Stimulated activated naive CD4-positive, alpha-beta T cell (primary cell): ENCODE data around the gene PPP1R14C.
"Not testable (repeated sequence)": the region's sequence is repeated elsewhere in the genome, so short reads cannot be mapped to it uniquely, and the experiment has no call there.

Experiments
- DNase-seq, 6 experiments: peaks; one replicate each; lab custom pipeline; 2025; lab: John Stamatoyannopoulos, UW

Gene PPP1R14C, protein sequence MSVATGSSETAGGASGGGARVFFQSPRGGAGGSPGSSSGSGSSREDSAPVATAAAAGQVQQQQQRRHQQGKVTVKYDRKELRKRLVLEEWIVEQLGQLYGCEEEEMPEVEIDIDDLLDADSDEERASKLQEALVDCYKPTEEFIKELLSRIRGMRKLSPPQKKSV

GRCh38 chr6:150142670-150143515, at the start of gene PPP1R14C:
Gene PPP1R14C, plus strand, starts transcription at chr6:150143044. Its CDS starts 149 bp downstream, at chr6:150143193.
- DNase-seq: no peak

GRCh38 chr6:150093397-150093796, 49.4 kb upstream of the PPP1R14C start:
- no peak for DNase-seq

DNA sequence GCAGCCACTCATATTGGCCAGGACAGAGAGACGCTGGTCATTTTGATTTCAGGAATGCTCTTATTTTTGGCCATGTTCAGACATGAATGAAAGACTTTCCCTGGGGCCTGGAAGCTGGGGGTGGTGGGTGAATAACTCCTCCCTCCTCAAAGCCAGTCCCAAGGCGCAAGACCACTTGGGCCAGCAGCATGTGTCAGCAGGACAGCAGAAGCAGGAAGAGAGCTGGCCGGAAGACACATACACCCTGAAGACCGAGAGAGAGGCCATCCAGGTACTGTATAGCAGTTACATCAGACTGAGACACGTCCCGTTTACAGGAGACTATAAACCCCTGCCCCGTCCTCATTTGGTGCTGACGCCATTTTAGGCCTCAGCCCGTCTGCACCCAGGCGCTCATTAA, 44.7 kb upstream of the PPP1R14C start:
- DNase-seq: no peak

DNA sequence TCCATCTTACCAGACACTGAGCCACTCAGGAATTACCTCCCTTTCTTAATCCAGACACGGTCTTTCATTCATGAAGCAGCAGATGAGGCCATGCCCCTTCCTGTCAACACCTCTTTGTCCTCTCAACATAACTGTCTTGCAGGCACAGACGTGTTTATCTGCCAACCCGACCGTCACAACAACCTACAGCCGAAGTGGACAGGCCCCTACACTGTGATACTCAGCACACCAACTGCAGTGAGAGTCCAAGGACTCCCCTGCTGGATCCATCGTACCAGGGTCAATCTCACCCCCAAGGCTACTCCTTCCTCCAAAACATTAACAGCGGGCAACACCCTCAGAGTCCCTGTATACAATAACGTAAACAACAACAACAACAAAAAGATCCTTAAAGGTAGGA, 43.3 kb upstream of the PPP1R14C start:
- DNase-seq: no peak

- no peak for DNase-seq
Observed at GRCh38 chr6:150099953-150100352, 42.9 kb upstream of the PPP1R14C start.

DNA sequence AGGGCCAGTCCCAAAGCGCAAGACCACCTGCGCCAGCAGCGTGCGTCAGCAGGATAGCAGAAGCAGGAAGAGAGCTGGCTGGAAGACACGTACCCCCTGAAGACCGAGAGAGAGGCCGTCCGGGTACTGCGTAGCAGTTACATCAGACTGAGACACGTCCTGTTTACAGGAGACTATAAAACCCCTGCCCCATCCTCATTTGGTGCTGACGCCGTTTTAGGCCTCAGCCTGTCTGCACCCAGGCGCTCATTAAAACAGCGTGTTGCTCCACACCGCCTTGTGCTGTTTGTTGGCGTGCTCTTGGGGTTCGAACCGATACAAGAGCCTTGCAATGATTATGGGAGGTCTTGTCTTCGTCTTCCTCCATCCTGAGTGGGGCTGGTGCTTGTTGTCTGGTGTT, 42.1 kb upstream of the PPP1R14C start:
- DNase-seq: no peak

GRCh38 chr6:150102750-150103270, 40.0 kb upstream of the PPP1R14C start:
- no peak for DNase-seq

DNA sequence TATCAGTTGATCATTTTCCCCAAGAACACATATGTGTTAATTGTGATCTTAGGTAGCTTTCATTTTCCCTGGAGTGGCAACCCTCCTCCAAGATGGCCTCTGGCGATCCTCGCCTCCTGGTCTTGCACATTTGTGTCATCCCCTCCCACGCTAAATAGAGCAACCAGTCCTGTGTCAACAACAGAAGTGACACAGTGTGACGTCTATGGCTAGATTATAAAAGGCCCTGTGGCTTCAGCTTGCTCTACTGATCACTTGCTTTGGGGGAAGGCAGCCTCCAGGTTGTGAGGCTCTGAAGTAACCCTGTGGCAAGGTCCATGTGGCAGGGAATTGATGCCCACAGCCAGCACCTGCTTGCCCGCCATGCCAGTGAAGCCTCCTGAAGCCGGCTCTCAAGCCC, 30.6 kb upstream of the PPP1R14C start:
- no peak for DNase-seq

- no peak for DNase-seq
Observed at GRCh38 chr6:150115769-150116168, 27.1 kb upstream of the PPP1R14C start.

DNA sequence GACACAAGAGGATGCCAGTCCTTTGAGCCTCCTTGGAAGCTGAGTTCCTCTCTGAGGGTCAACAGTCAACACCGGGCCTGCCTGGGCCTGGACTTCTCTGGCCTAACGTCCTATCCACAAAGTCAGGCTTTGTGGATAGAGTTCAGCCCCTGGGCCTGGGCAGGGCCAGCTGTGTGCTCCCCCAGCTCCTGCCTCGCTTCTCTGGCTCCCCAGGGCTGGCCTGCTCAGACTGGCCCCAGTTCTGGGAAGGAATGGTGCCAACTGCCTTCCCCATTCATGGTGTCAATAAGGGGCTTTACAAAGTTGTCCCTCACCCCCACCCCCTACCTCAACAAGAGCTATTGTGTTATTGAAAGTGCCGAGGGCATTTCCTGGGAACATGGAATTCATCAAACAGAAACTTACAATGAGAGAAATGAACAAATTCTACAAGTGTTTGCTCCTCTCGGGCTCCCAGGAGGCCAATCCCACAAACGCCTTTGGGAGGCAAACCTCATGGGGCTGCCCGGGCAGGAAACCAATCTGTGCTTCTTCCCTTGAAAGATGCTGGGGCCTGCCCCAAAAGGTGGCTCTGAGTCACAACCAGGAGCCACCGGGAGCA, 26.5 kb upstream of the PPP1R14C start:
- DNase-seq: no peak

DNA sequence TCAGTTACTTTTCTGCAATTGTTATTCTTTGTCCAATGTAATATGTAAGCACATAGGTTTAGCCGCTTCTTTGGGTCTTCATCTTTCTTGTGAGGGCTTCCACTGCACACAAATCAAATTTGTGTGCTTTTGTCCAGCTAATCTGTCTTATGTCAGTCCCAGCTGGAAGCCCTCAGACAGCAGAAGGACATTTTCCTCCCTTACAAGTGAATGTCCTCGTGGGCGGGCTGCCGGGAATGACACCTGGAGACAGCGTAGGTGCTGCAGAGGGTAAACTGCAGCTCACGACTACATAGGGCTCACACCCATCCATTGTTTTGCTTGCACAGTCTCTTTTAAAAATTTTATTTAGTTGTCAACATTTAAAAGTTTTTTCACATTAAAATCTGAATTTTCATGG, 24.6 kb upstream of the PPP1R14C start:
- DNase-seq: no peak

- no peak for DNase-seq
Observed at GRCh38 chr6:150118627-150119026, 24.2 kb upstream of the PPP1R14C start.

GRCh38 chr6:150119173-150119572, 23.7 kb upstream of the PPP1R14C start:
- DNase-seq: no peak

DNA sequence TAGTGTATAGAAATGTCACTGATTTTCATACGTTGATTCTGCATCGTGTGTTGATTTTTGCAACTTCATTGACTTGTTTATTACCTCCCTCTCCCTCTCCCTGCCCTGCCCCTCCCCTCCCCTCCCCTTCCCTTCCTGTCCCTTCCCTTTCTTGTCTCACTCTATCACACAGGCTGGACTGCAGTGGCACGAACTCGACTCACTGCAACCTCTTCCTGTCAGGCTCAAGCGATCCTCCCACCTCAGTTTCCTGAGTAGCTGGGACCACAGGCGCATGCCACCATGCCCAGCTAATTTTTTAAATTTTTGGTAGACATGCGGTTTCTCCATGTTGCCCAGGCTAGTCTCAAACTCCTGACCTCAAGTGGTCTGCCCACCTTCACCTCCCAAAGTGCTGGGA, 19.2 kb upstream of the PPP1R14C start:
- DNase-seq: no peak

GRCh38 chr6:150124235-150124634, 18.6 kb upstream of the PPP1R14C start:
- DNase-seq: no peak

DNA sequence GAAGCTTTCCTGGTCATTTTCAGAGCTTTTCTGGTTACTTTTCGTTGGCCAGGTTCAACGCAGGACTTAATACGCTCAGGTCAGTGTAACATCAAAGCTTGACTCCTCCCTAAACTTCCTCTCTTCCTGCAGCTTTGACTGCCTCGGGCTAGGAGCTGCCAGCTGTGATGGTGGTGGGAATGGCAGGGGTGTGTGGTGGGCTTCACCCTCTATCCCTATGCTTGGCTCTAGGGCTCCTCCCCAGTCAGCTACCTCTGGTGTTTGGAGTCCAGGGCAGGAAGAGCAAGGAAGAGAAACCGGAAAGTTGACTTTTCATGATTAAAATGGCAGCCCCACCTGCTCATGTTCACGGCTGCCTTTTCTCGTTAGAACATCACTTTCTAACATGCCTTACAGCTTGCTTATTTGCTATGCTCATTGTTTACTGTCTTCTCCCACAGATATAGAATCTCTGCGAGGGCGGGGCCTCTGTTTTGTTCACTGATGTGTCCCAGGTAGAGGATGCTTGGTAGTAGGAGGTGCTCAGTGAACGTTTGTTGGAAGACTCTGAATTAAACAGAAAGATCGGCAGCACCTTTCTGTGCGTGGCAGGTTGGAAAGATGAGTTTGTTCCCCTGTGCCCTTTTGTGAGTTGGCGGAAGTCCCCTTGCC, 16.1 kb upstream of the PPP1R14C start:
- DNase-seq: no peak

- DNase-seq: no peak
Observed at GRCh38 chr6:150128425-150128824, 14.4 kb upstream of the PPP1R14C start.

DNA sequence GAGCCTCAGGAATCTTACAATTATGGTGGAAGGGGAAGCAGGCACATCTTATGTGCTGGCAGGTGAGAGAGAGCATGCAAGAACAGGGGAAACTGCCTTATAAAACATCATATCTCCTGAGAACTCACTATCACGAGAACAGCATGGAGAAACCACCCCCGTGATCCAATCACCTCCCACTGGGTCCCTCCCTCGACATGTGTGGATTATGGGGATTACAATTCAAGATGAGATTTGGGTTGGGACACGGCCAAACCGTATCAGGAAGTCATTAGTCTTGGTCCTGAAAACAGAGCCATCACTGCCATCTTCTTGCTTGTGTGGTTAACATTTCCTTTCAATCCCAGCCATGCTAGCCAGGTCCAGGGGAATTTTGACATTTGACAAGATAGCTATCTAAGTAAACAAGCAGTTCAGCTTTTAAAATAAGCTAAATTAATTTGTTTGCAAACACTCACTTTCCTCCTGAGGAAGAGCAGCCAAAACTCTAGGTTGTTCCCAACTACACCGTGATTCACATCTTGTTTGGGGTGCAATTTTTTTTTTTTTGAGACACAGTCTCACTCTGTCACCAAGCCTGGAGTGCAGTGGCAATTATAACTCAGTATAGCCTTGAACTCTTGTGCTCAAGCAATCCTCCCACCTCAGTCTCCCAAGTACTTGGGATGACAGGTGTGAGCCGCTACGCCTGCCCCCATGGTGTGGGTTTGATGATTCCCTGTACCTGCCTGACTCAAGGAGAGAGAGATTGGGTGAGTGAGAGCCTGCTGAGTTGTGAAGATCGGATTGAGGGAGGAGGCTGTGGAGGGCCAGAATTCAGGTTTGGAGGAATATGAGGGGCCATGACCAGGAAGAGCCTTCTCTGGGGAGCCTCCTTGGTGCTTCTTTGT, 13.0 kb upstream of the PPP1R14C start:
- DNase-seq: no peak

- no peak for DNase-seq
Observed at GRCh38 chr6:150133686-150134085, 9.2 kb upstream of the PPP1R14C start.

DNA sequence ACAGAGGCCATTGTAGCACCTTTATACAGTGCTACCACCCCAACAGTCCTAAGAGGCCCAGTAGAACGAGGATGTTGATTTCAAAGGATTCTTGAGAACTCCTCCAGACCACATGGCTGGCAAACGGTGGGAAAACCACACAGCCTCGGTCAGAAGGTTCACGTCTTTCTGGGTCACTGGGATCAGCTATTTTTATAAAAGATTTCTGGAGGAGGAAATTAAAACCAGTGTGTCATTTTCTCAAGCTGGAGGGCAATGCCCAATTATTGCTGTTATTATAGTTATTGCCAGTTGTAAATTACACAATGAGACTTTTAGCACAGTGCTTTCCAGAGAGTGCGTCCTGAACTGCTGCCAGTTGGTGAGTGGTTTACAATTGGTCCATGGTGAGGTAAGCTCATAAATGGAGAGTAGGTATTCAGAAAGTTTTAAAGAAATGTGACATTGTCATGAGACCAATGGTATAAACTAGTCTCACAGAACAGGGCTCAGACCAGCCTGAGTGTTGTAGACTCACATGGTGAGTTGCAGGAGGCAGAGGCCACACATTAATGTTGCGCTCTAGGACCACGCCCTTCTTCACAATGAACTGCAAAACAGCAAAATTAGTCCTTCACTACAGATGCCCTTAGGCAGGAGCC, 8.4 kb upstream of the PPP1R14C start:
- DNase-seq: no peak

DNA sequence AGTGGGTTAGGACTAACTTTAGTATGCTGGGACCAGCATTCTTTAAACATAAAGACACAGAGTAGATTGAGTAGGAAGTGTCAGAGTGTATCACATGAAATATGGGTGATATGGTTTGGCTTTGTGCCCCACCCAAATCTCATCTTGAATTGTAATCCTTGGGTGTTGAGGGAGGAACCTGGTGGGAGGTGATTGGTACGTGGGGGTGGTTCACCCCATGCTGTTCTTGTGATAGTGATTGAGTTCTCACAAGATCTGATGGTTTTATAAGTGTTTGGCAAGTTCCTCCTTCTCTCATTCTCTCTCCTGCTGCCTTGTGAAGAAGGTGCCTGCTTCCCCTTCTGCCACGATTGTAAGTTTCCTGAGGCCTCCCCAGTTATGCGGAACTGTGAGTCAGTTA, 5.1 kb upstream of the PPP1R14C start:
- DNase-seq: not testable (repeated sequence)
